Stimulated activated CD4-positive, alpha-beta T cell treated with anti-CD3 and anti-CD28 coated beads, Interleukin-15, amount 100 ng/mL, for 1 hour (primary cell): ENCODE results near the gene TMCO4.
A peak's percentile ranks its signal among the peaks of the same experiment; 100 is the strongest.
"Not testable (repeated sequence)": the region's sequence is repeated elsewhere in the genome, so short reads cannot be mapped to it uniquely, and the experiment has no call there.

Experiments
- DNase-seq, 2 donors: peaks; one replicate each; pipeline ENCODE4 v3.0.0-alpha.2; 2020; ENCODE audit warnings: low read depth in 1 of 2, low spot score in 1 of 2

Gene TMCO4

DNA sequence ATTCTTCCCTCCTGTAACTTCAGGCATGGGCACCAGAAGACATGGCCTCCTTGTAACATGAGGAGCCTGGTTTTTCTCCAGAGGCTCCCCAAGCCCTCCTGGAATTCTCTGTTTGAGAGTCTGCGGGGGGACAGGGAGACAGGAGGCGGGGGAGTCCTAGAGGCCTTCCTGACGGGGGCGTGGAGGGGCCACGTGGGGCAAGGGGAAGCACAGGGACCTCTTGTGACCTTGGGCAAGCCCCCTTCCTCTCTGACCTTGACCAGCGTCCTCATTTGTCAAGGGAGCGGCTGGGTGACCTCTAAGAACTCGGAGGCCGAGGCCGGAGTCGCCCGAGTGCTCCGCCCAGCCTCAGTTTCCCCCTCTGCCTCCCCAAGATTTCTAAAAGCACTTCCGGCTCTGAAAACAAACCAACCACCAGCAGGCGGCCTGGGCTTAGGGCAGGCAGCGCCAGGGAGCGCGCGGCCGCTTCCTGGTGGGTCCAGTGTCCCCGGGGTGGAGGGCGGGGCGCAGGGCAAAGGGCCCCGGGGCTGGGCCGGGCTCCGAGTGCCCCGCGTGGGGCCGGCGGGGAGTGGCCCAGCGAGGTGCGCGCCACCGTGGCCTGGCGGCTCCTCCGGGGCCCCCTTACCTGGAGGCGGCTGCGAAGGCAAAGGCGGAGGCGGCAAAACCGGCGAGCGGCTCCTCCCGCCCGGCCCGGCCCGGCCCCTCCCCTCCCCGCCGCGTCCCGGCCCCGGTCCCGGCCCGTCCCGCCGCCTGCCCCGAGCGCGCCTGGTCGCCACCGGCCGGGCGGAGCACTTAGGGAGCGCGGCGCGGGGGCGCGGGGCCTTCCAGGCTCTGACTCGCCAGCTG, at the start of gene TMCO4:
Gene TMCO4, minus strand, starts transcription at position 687 of the 846 bp plus-strand sequence. CDS start 19,158 bp downstream, outside the sequence.
- DNase-seq, result peak; percentile 31 to 37

GRCh38 chr1:19849307-19849706, 49.6 kb upstream of the TMCO4 start:
- DNase-seq, result not testable (repeated sequence)

DNA sequence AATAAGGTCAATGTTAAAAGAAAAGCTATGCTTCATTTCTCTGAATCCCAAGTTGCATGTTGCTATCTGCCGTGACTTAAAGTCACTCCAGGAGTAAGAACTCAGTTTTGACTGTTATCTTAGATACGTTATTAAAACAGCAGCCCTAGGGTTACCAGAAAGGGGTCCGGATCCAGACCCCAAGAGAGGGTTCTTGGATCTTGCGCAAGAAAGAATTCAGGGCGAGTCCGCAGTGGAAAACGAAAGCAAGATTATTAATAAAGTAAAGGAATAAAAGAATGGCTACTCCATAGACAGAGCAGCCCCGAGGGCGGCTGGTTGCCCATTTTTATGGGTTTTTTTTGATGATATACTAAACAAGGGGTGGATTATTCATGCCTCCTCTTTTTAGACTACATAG, 47.6 kb upstream of the TMCO4 start:
- not testable (repeated sequence) for DNase-seq

GRCh38 chr1:19846338-19846737, 46.6 kb upstream of the TMCO4 start:
- DNase-seq, result no peak

- DNase-seq, result no peak
Observed at GRCh38 chr1:19845555-19845954, 45.8 kb upstream of the TMCO4 start.

DNA sequence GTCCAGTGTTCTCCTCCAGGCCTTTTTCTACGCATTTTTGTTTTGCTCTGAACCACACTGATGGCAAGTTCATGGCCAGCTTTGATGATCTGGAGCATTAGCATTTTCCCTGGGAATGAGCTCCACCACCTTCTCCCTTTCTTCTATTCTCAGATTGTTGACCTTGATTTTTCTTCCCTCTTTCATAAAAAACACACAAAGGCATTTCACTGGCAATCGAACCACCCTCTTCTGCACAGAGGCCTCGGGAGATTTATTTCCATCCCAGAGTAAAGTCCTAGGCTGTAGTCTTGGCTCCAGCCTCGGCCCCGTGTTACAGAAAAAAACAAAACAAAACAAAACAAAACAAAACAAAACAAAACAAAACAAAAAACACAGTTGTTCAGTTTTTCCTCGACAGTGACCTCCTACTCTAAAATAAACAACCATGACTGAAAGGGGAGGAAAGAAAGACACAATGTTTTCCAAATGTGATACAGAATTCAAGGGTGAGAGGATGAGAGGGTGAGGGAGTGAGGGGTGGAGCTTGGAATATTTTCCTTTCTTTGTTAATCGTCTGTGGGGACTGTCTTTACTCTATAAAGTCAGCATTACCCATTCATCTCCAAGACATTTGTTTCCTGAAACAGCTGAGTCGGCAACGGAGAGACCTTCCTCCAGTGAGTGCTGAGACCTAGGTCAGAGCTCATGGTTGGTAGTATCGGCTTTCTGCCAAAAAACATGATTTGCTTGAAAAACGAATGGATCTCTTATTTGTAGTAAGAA, 45.2 kb upstream of the TMCO4 start:
- DNase-seq, result no peak

- DNase-seq, result no peak
Observed at GRCh38 chr1:19840228-19840627, 40.5 kb upstream of the TMCO4 start.

DNA sequence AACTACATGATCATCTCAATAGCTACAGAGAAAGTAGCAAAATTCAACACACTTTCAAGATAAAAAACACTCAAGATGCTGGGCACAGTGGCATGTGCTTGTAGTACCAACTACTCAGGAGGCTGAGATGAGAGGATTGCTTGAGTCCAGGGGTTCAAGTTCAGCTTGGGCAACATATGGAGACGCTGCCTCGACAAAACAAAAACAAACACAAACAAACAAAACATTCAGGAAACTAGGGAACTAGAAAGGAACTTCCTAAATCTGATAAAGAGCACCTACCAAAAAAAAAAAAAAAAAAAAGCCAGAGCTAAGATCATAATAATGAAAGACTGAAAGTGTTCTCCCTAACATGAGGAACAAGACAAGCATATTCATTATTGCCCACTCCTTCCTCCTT, 38.1 kb upstream of the TMCO4 start:
- DNase-seq, result no peak

- DNase-seq, result no peak
Observed at GRCh38 chr1:19835578-19835977, 35.9 kb upstream of the TMCO4 start.

- DNase-seq, result no peak
Observed at GRCh38 chr1:19831441-19831840, 31.7 kb upstream of the TMCO4 start.

- no peak for DNase-seq
Observed at GRCh38 chr1:19828546-19828945, 28.8 kb upstream of the TMCO4 start.

DNA sequence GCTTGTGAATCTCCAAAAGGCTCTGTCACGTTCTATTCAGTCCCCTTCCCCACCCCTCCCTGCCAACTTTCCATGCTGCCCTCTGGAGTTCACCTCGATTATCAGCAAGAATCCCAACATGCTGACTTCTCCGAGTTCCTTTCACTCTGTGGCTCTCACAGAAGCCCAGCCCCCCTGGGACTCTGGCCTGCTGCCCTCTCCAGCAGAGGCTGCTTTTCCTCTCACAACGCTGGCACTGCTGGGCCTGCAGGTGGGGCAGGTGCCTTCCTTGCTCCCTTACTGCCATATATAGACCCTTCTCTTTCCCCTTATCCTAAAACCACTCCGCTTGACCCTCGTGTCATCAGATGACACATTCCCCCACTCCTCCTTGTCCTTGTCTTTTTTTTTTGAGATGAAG, 25.6 kb upstream of the TMCO4 start:
- no peak for DNase-seq

DNA sequence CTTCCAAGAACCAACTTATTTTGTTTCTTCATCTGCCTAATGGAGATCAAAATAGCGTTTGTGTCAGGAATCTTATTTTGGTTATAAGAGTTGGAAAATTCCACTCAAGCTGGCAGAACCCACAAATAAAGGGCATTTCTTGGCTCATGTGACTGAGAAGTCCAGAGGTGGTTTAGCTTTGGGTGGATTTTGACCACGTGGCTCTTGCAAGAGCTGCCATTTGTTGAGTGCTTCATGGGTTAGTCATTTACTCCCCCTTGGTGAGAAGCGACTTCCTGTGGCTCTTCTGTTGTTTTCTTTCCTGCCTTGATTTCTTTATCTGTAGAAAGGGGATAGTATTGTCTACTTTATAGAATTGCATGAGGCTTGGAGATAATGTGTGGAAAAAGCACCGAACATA, 24.8 kb upstream of the TMCO4 start:
- DNase-seq, result no peak

DNA sequence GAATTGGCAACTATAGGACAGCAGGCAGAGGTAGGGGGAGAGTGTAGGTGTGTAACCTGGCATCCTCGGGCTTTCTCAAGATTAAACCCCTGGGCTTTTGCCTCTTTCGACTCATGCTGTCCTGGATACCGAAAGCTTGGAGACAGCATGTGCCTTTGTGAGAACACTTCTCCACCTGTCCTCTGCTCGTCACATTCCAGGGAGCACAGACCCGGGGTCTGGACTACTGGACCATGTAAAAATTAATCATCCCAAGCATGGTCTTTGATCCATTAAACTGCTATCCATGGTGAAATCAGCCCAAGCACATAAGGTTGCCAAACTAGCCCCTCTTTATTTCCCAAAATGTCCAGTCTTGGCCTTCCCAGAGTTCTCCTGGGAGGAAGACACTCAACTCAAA, 24.3 kb upstream of the TMCO4 start:
- no peak for DNase-seq

- no peak for DNase-seq
Observed at GRCh38 chr1:19819701-19820100, 20.0 kb upstream of the TMCO4 start.

DNA sequence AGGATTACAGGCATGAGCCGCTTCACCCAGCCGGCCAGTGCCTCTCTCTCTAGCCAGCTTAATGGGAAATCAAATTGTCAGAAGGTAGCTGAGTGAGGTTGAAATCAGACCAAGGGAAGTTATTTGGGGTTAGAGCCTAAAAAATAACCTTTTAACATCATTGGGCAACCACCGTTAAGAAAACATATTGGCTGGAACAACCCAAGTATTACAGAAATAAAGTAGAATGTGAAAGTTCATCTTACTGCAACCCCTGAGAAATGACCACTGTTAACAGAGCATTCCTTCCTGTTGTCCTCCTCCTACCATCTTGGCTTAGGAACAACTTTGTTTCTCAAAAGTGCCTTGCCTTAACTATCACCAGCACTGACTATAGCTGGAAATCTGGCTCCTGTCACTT, 18.6 kb upstream of the TMCO4 start:
- DNase-seq, result no peak

DNA sequence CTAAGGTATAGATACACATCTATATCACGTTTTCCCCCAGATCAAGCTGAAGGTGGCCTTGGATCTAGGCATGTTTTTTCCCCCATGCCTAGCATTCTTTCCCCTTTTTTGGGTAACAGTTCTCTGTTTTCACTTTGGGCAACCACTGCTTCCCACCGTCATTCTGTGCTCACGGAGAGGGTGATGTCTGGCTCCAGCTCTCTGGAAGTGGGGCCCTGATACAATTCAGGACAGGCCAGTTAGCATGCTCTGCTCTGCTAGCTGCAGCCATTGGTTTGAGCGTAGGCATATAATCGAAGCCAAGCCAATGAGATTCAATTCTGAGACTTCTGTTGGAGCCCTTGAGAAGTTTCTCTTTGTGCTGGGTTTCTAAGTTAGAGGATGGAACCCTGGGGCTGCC, 17.4 kb upstream of the TMCO4 start:
- no peak for DNase-seq

- not testable (repeated sequence) for DNase-seq
Observed at GRCh38 chr1:19816737-19817086, 17.0 kb upstream of the TMCO4 start.

DNA sequence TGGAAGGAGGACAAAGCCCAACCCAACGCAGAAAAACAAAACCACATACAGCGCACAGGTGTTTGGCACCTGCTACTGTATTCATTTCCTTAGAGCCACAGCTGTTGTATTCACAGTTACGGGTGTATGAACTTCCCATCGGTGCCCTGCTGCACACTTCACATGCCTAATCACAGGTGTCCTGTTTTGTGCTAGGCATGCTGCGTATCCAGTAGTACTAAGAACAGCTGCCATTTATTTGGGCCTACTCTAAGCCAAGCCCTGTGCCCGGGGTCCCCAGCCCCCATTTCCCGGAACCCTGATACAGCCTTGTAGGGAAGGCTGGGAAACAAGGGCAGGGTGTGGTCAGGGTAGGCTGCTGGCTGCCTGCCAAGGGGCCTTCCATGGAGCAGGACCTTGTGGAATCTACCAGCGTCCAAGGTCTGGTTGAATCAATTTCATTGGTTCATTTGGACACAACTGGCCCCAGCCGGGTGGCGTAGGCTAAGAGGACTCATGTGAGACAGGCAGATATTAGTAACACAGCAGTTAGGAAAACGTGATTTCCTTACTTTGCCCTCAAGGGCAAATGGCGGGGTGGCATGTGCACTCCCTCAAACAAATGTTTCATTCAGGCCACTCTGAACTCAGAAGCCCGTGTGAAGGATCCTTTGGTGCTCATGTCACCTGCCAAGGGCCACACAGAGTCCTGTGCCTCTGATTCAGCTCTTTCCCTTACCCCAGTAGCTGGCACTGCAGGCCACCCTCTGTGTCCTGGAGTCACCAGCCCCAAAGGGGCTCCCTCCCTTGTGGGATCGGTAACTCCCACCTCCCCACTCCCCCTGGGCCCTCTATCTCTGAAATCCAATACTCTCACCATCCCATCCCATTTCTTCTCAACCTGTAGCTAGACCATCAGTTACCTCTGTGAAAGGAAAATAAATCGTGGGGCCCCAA, 16.4 kb upstream of the TMCO4 start:
- DNase-seq, result no peak

DNA sequence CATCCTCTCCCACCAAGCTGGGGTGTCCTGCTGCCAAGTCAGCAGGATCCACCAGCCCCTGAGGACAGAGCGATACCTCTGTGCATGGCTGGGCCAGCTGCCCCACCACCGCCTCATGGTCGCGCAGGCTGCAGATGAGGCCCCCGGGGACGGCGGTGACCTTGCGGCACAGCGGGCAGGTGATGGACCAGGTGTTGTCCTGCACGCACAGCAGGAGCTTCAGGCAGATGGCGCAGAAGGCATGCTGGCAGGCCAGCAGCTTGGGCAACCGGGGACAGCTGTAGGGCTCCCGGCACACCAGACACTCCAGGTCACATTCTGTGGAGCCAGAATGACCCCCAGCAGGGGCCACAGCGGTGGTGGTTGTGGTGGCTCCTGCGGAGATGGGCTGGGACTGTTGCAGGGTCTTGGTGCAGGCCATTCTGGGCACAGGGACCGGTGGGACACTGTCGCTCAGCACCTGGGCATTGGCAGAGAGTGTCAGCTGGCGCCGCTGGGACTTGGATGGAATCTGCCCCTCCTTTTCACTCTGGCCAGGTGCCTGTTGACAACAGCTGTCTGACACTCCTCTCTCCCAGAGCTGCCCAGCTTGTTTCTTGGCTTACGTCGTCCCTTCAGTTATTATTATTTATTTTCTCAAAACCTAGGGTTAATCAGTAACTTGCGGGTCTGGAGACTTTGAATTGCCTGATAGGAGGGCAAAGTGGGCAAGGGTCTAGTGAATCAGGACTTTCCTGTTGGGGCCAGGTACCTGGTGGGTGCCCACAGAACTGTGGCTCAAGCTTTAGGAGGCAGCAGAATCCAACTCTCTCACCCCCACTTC, 15.2 kb upstream of the TMCO4 start, which contains the start of gene RNF186:
Gene RNF186, minus strand, starts transcription at position 603 of the 823 bp plus-strand sequence. Its CDS starts 182 bp downstream, at position 421.
- DNase-seq, result no peak
